GM19238 (cell line): Measurements from ENCODE around the gene XRCC2.
"Not testable (repeated sequence)": the region's sequence is repeated elsewhere in the genome, so short reads cannot be mapped to it uniquely, and the experiment has no call there.

Experiments
- DNase-seq: peaks from one replicate; pipeline ENCODE4 v3.0.0; 2011; ENCODE audit warnings: low spot score; ENCODE audit not compliant: insufficient read length

XRCC2 gene

GRCh38 chr7:152664636-152665035 is 11.3 kb downstream of the XRCC2 start:
- DNase-seq = no peak

GRCh38 chr7:152663931-152664330 is 12.0 kb downstream of the XRCC2 start:
- DNase-seq = no peak

GRCh38 chr7:152663148-152663740 is 12.7 kb downstream of the XRCC2 start:
- no peak for DNase-seq

DNA sequence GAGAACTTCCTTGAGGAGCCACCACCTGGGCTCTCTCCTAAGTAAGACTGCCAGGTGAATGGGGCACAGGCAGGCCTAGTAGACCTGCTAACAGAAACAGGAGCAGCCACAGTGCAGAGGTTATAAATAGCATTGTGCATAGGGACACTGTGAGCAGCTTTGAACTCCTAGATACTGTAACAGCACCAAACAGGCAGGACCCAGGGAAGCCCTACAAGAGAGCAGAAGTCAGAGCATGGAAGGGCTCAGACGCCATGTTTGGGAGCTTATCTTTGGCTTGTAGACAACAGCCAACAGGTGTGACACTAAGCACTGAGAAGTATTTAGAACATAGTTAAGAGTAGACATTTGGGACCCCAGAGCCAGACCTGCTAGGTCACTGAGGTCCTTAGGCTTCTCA is 14.5 kb downstream of the XRCC2 start:
- no peak for DNase-seq

- no peak for DNase-seq
Observed at GRCh38 chr7:152660021-152660420, 15.9 kb downstream of the XRCC2 start.

GRCh38 chr7:152654971-152655370 is 21.0 kb downstream of the XRCC2 start:
- no peak for DNase-seq

- DNase-seq = no peak
Observed at GRCh38 chr7:152649220-152649619, 26.7 kb downstream of the XRCC2 start.

DNA sequence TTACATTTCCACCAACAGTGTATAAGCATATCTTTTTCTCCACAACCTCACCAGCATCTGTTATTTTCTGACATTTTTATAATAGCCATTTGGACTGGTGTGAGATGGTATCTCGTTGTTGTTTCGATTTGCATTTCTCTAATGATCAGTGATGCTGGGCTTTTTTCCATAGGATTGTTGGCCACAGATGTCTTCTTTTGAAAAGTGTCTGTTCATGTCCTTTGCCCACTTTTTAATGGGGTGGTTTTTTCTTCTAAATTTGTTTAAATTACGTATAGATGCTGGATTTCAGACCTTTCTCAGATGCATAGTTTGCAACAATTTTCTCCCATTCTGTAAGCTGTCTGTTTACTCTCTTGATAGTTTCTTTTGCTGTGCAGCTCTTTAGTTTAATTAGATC is 28.9 kb downstream of the XRCC2 start:
- no peak for DNase-seq

DNA sequence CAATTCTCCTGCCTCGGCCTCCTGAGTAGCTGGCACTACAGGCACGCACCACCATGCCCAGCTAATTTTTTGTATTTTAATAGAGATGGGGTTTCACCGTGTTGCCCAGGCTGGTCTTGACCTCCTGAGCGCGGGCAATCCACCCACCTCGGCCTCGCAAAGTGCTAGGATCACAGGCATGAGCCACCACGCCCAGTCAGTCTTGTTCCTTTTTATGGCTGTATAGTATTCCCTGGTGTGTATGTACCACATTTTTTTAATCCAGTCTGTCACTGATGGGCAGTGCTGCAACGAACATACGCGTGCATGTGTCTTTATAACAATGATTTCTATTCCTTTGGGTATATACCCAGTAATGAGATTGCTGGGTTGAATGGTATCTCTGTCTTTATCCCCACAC is 29.4 kb downstream of the XRCC2 start:
- not testable (repeated sequence) for DNase-seq

DNA sequence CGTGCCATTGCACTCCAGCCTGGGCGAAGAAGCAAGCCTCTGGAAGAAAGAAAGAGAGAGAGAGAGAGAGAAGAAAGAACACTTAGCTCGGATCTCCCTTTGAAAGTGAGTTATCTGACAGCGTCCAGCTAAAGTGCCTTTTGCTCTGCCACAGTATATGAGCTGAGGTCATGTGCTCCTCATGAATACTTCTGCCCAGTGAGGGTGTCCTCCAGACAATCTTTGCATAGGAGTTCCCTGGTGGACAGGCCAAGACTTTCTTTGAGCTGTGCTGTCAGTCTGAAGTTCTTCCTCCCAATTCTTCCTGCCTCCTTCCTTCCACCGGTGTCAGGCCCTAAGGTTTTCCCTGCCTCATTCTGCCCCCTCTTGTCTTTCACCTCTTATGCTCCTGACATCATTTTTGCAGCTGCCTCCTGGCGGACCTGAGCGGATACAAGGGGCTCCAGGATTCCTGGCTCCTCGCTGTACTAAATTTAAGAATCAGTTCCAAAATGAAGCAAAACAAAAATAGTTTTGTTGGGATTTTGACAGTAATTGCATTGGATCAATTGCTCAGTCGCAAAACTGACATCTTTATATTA is 31.9 kb downstream of the XRCC2 start:
- no peak for DNase-seq

DNA sequence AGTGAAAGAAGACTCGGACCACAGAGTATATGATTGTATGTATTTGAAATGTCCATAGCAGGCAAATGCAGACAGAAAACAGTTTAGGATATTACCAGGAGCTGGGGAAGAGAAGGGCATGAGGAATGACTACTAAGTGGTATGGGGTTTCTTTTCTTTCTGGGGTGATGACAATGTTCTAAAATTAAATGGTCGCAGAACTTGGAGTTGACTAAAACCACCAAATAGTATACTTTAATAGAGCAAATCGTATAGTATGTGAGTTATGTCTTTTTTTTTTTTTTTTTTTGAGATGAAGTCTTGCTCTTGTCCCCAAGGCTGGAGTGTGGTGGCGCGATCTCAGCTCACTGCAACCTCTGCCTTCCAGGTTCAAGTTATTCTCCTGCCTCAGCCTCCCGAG is 34.6 kb downstream of the XRCC2 start:
- DNase-seq = no peak

DNA sequence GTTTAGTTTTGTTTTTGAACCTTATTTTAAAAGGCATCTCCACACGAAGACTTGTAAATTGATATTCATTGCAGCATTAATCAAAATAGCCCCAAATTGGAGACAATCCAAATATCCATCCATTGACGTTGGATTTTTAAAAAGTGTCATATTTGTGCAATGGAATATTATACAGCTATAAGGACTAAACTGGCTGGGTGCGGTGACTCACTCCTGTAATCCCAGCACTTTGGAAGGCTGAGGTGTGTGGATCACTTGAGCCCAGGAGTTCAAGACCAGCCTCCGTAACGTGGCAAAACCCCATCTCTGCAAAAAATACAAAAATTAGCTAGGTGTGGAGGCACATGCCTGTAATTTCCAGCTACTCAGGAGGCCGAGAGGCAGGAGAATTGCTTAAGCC is 35.1 kb downstream of the XRCC2 start:
- DNase-seq = no peak

DNA sequence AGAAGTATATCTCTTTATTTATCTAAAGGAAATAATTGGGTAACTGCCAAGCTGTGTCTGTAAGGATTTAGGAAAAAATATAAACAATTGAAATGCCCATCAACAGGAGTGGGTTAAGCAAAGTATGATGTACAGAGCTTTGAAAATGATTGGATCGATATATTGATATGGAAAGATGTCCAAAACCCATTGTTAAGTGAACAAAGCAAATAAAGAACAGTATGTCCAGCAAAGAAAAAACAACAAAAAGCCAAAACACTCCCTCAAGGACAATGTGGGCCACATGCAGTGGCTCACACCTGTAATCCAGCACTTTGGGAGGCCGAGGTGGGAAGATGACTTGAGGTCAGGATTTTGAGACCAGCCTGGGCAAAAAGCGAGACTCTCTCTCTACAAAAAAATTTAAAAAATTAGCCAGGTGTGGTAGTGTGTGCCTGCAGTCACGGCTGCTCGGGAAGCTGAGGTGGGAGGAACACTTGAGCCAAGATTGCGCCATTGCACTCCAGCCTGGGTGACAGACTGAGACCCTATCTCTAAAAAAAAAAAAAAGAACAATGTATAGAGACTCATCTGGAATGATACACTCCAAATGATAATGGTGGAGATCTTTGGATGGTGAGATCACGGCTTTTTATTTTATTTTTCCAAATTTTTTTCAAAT is 37.9 kb downstream of the XRCC2 start:
- no peak for DNase-seq

- no peak for DNase-seq
Observed at GRCh38 chr7:152637161-152637560, 38.8 kb downstream of the XRCC2 start.

DNA sequence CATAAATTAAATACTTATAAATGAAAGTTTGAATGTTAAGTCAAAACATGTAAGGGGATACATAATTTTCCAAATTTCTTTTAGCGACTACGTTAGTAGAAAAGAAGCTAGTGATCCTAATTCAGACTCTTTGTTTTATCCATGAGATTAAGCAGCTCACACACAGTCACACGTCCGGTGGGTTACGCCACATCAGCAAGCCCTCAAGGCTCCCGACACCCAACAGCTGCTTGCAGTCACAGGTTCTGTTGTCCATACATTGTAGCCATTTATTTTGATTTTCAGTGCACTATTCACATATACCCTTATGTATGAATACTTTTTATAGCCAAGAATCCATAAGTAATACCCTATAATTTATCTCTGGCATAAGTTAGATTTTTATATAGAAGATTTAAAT is 39.5 kb downstream of the XRCC2 start:
- DNase-seq = no peak

DNA sequence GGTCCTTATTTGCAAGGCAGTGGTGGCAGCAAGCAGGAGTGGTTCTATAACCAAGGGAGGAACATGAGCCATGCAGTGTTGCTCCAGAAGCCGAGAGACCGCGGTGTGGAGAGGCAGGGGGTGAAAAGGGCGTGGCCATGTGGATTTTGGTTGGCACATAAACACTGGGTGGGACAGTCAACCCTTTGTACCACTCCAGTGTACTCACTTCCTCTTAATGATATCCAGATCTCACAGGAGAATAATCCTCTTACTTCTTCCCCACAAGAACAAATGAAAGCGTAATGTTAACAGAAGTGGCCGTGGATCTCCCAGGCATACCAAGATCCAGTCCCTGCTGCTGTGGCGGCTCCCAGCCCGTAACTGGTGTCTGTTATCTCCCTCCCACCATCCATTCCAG is 42.4 kb downstream of the XRCC2 start:
- no peak for DNase-seq

DNA sequence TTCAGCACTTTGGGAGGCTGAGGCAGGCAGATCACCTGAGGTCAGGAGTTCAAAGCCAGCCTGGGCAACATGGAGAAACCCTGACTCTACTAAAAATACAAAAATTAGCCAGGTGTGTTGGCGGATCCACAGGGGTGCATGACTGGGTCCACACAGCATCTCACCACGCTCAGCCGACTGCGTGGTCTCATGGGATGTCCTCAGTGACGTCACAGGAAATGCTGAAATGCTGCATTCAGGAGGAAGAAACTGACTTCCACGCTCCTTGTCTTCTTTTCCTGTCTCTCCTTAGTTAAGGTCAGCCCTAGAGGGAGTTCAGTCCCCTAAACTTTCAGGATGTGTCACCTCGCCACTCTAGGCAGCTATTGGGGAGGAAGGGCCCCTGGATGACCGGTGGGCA is 42.9 kb downstream of the XRCC2 start:
- no peak for DNase-seq

GRCh38 chr7:152628772-152629171 is 47.2 kb downstream of the XRCC2 start:
- not testable (repeated sequence) for DNase-seq

GRCh38 chr7:152624228-152624627 is 51.7 kb downstream of the XRCC2 start:
- DNase-seq = no peak

DNA sequence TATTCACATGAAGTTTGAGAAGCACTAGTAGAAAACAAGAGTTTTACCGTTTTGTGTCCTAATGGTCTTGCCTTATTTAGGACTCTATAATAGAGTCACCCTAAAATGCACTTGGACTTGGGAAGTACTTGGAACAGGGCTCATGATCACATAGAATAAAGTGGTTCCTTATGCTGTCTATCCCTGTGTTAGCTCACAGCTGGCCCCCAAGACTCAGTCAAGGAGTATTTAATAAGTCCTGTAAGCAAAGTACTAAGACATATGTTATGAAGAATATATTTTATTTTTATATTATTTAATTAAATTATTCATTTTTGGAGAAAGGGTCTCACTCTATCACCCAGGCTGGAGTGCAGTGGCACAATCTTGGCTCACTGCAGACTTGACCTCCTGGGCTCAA is 54.5 kb downstream of the XRCC2 start:
- no peak for DNase-seq

GRCh38 chr7:152619027-152619739 is 56.8 kb downstream of the XRCC2 start:
- DNase-seq = no peak

DNA sequence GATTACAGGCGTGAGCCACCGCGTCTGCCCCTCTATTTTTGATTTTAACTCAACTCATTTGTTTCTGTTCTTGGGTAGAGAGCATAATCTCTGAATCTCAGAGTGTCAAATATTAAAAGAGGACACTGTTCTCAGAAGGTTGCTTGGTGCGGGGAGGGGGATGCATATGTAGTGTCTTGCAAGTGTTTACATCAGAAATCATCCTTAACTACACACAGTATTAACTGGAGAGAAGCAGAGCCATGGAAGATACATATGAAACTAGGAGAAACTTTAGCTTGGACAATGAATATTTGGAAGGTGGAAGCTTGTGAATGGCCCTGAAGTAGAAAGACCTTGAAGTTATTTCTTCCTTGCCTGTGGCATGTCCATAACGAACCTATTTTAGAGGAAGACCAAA is 57.5 kb downstream of the XRCC2 start:
- DNase-seq = no peak

- no peak for DNase-seq
Observed at GRCh38 chr7:152617056-152617455, 58.9 kb downstream of the XRCC2 start.
